A673 (cell line): ENCODE data around the gene RAB1B. TPM values are rescaled to one million over a fixed set of nuclear protein-coding genes. Genes with fewer than 3 reads are reported as not detected.
A peak's percentile ranks its signal among the peaks of the same experiment; 100 is the strongest.

Experiments used
- BruUV-seq: library from RNA; stranded (reverse); fragments of 400-500 nt; replicated peaks from 2 replicates; lab custom pipeline; 2021; lab: Mats Ljungman, UMichigan
- CTCF ChIA-PET: fragments of 300-600 bp; sonication (Branson Sonifier 250); formaldehyde crosslinking; loops from one replicate; lab custom pipeline; 2022; ENCODE audit warnings: antibody characterized with exemption; lab: Charles Lee
- POLR2A ChIA-PET: fragments of 300-600 bp; sonication (Branson Sonifier 250); formaldehyde crosslinking; loops from one replicate; lab custom pipeline; 2022; ENCODE audit warnings: antibody characterized with exemption; ENCODE audit not compliant: low non-redundant PET; lab: Charles Lee
- DNase-seq: peaks from one replicate; pipeline ENCODE4 v3.0.0-alpha.2; 2015; ENCODE audit warnings: low spot score
- H3K27ac ChIP-seq: fragments of 200-600 bp; sonication (generic); 2 replicates; pipeline ENCODE4 v1.5.1; 2016; ENCODE audit warnings: mixed run types, low read depth, mild to moderate bottlenecking, mixed read lengths, antibody characterized with exemption, low read length; ENCODE audit not compliant: poor library complexity, severe bottlenecking
- H3K27me3 ChIP-seq: fragments of 200-600 bp; sonication (generic); replicated peaks from 2 replicates; pipeline ENCODE4 v1.6.1; 2017; ENCODE audit warnings: mixed run types, low read depth, mild to moderate bottlenecking, mixed read lengths, antibody characterized with exemption, low read length; ENCODE audit not compliant: insufficient read depth, poor library complexity
- H3K36me3 ChIP-seq: fragments of 200-600 bp; sonication (generic); 2 replicates; pipeline ENCODE4 v1.6.1; 2016; ENCODE audit warnings: mixed run types, mild to moderate bottlenecking, mixed read lengths, antibody characterized with exemption, low read length; ENCODE audit not compliant: insufficient read depth, poor library complexity, severe bottlenecking
- H3K4me1 ChIP-seq: fragments of 200-600 bp; sonication (generic); 2 replicates; pipeline ENCODE4 v1.6.1; 2017; ENCODE audit warnings: mixed run types, mild to moderate bottlenecking, mixed read lengths, antibody characterized with exemption, low read length; ENCODE audit not compliant: insufficient read depth, poor library complexity, severe bottlenecking
- H3K4me3 ChIP-seq: fragments of 200-600 bp; sonication (generic); 2 replicates; pipeline ENCODE4 v1.5.1; 2016; ENCODE audit warnings: low read depth, mixed run types, mild to moderate bottlenecking, mixed read lengths, low read length; ENCODE audit not compliant: poor library complexity, severe bottlenecking
- H3K9me3 ChIP-seq: fragments of 200-600 bp; sonication (generic); 2 replicates; pipeline ENCODE4 v1.6.1; 2016; ENCODE audit warnings: mixed run types, low read depth, mild to moderate bottlenecking, mixed read lengths, antibody characterized with exemption, low read length; ENCODE audit not compliant: poor library complexity, severe bottlenecking
- EZH2 ChIP-seq: fragments of 200-600 bp; sonication (generic); IDR thresholded peaks from 2 replicates; pipeline ENCODE4 v1.6.1; 2017; ENCODE audit warnings: borderline replicate concordance, low read depth, mild to moderate bottlenecking, mixed read lengths, antibody characterized with exemption, low read length; ENCODE audit not compliant: poor library complexity, severe bottlenecking
- intact Hi-C: fragments of 100-400 bp; cut with micrococcal nuclease; formaldehyde crosslinking; loops from one replicate; pipeline ENCODE4 v1.10.0; 2022; ENCODE audit not compliant: unreplicated experiment
- total RNA-seq: library from RNA; stranded (reverse); gene quantifications from 2 replicates; pipeline ENCODE4 v1.2.3, GENCODE V29; 2021
- TF ChIP-seq, protein P1 (sequence below): fragments of 300-800, 200-600 bp; sonication (generic); conservative IDR thresholded peaks from 2 replicates; pipeline ENCODE4 v1.5.1; 2017; ENCODE audit warnings: low read depth, mild to moderate bottlenecking, antibody characterized with exemption, low read length, moderate library complexity, mixed read lengths

Gene RAB1B
- total RNA-seq, 1 experiment from 2014 or later: 186 TPM

DNA sequence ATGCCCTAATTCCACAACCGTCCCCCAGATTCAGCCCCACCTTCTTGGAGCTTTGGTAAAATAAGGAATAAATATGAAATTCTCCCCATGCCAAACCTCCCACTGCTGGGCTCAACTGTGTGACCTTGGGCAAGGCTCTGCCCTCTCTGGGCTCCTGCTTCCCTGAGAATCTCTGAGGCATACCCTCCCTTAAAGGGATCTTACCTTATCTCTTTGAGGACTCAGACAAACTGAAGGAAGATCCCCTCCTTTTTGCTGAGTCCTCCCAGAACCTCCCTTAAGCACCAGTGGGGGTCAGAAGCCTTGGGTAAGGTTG is 45.7 kb downstream of the RAB1B start:
- POLR2A ChIA-PET: no interaction called here
- no TSS peak for BruUV-seq
- Histone ChIP-seq H3K27me3 (no peaks in the 10 kb centered on the region), H3K36me3 (no peaks in the 10 kb centered on the region), H3K4me1 (peaks cover 68% of the 10 kb centered on the region), H3K4me3 (peak overlapping the region; percentile 57), H3K27ac (peak overlapping the region; percentile 100), H3K9me3 (no peaks in the 10 kb centered on the region)
- CTCF ChIA-PET: no interaction called here
- intact Hi-C loops: loop anchor here (5.0 kb wide), 1 partner anchor 73 kb away; no protein-coding TSS in a partner anchor
- TF ChIP-seq EZH2: no peak
- TF ChIP-seq, protein P1, sequence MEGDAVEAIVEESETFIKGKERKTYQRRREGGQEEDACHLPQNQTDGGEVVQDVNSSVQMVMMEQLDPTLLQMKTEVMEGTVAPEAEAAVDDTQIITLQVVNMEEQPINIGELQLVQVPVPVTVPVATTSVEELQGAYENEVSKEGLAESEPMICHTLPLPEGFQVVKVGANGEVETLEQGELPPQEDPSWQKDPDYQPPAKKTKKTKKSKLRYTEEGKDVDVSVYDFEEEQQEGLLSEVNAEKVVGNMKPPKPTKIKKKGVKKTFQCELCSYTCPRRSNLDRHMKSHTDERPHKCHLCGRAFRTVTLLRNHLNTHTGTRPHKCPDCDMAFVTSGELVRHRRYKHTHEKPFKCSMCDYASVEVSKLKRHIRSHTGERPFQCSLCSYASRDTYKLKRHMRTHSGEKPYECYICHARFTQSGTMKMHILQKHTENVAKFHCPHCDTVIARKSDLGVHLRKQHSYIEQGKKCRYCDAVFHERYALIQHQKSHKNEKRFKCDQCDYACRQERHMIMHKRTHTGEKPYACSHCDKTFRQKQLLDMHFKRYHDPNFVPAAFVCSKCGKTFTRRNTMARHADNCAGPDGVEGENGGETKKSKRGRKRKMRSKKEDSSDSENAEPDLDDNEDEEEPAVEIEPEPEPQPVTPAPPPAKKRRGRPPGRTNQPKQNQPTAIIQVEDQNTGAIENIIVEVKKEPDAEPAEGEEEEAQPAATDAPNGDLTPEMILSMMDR: no peak
- DNase-seq: no peak

GRCh38 chr11:66314561-66315497 is 46.4 kb downstream of the RAB1B start:
- H3K27ac ChIP-seq: peak overlapping the region; percentile 100
- H3K4me1 ChIP-seq: peaks cover 70% of the 10 kb centered on the region
- CTCF ChIA-PET: interaction anchor here (1.1 kb wide), 1 partner anchor 50 kb away, joined by 7 read pairs; no protein-coding TSS in a partner anchor
- TF ChIP-seq, protein P1: no peak
- no peak for TF ChIP-seq EZH2
- no peaks in the 10 kb centered on the region for H3K36me3 ChIP-seq
- DNase-seq: no peak
- H3K27me3 ChIP-seq: no peaks in the 10 kb centered on the region
- intact Hi-C loops: loop anchor here (5.0 kb wide), 1 partner anchor 72 kb away; no protein-coding TSS in a partner anchor
- TSS peak; percentile 50 for BruUV-seq
- POLR2A ChIA-PET: no interaction called here
- no peaks in the 10 kb centered on the region for H3K9me3 ChIP-seq
- peak overlapping the region; percentile 57 for H3K4me3 ChIP-seq

DNA sequence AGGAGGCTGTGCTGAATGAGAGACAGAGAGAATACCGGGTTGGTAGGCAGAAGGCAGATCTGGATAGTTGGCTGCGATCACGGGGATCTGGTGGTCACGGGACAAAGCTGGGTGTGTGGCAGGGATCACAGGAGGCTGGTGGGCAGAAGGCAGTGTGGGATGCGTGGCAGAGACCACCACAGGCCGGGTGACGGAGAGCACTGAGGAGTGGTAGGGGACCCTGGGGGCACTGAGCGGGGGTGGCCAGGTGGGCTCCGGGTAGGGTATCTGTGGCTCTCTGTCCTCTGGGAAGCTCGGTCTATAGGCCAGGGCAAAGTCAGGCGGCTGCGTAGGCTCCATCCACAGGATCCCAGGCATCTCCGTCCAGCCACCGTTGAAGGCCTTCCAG is 47.1 kb downstream of the RAB1B start:
- POLR2A ChIA-PET: no interaction called here
- no peak for DNase-seq
- intact Hi-C loops: no loop called here
- H3K9me3 ChIP-seq: no peaks in the 10 kb centered on the region
- no peaks in the 10 kb centered on the region for H3K36me3 ChIP-seq
- TF ChIP-seq, protein P1: no peak
- TF ChIP-seq EZH2: no peak
- peaks cover 70% of the 10 kb centered on the region for H3K4me1 ChIP-seq
- peak overlapping the region; percentile 57 for H3K4me3 ChIP-seq
- BruUV-seq: no TSS peak
- no peaks in the 10 kb centered on the region for H3K27me3 ChIP-seq
- CTCF ChIA-PET: interaction anchor here (0.8 to 1.1 kb wide), 2 partner anchors 49 to 70 kb away, joined by 3 to 7 read pairs; no protein-coding TSS in a partner anchor
- peak overlapping the region; percentile 100 for H3K27ac ChIP-seq
